K562 (cell line): ENCODE data around the gene ATP6V0A1. TPM values are rescaled to one million over a fixed set of nuclear protein-coding genes. Genes with fewer than 3 reads are reported as not detected.
A peak's percentile ranks its signal among the peaks of the same experiment; 100 is the strongest.

ENCODE experiments used
- BRF2 ChIP-seq: IDR thresholded peaks from 3 replicates; pipeline ENCODE4 v1.6.1; 2011; ENCODE audit warnings: borderline replicate concordance, mild to moderate bottlenecking; ENCODE audit not compliant: insufficient read length, insufficient read depth
- CHD4 ChIP-seq: fragments of 200-600 bp; sonication (generic); IDR thresholded peaks from 3 replicates; pipeline ENCODE4 v1.6.1; 2012; ENCODE audit warnings: low read depth, mild to moderate bottlenecking, mixed read lengths, low read length, inconsistent platforms; ENCODE audit not compliant: insufficient read depth, insufficient replicate concordance, poor library complexity, severe bottlenecking
- DEAF1 ChIP-seq: fragments of 450-650 bp; formaldehyde crosslinking; IDR thresholded peaks from 2 replicates; pipeline ENCODE4 v1.4.0; 2020; ENCODE audit warnings: mild to moderate bottlenecking, moderate library complexity
- FOXP4 ChIP-seq: sonication (generic); formaldehyde crosslinking; IDR thresholded peaks from 2 replicates; pipeline ENCODE4 v1.8.0; 2022; ENCODE audit warnings: mild to moderate bottlenecking, missing genetic modification reagents, borderline replicate concordance
- HINFP ChIP-seq: fragments of 450-650 bp; conservative IDR thresholded peaks from 2 replicates; pipeline ENCODE4 v1.6.1; 2016; ENCODE audit warnings: missing genetic modification characterization, low read depth, mild to moderate bottlenecking, control low read depth, missing compliant biosample characterization
- JUND ChIP-seq, 2 experiments: IDR thresholded peaks; 2 replicates in 1 of 2; 3 replicates in 1 of 2; pipeline ENCODE4 v1.6.1; 2011; ENCODE audit warnings: borderline replicate concordance in 2 of 2, low read depth in 2 of 2, low read length in 2 of 2, improper control_type of control experiment in 1 of 2, missing biosample characterization in 1 of 2, missing genetic modification characterization in 1 of 2, missing genetic modification reagents in 1 of 2
- KDM1A ChIP-seq, 2 experiments: fragments of 450-650 bp; IDR thresholded peaks; 2 replicates each; pipeline ENCODE4 v1.6.1; 2016; ENCODE audit warnings: mild to moderate bottlenecking in 2 of 2
- MED1 ChIP-seq: sonication (generic); formaldehyde crosslinking; IDR thresholded peaks from 2 replicates; pipeline ENCODE4 v1.8.1; 2023; ENCODE audit warnings: missing genetic modification reagents, borderline replicate concordance
- MEF2A ChIP-seq: IDR thresholded peaks from 2 replicates; pipeline ENCODE4 v1.6.1; 2011; ENCODE audit warnings: low read depth, mild to moderate bottlenecking, low read length, moderate library complexity; ENCODE audit not compliant: control insufficient read depth
- NBN ChIP-seq: fragments of 450-650 bp; IDR thresholded peaks from 2 replicates; pipeline ENCODE4 v1.6.1; 2016; ENCODE audit warnings: low read depth, mild to moderate bottlenecking
- NCOA2 ChIP-seq, 2 experiments: fragments of 450-650 bp; IDR thresholded peaks; 2 replicates each; pipeline ENCODE4 v1.6.1; 2018; ENCODE audit warnings: mild to moderate bottlenecking in 2 of 2, moderate library complexity in 1 of 2; ENCODE audit not compliant: partially characterized antibody in 2 of 2
- NEUROD1 ChIP-seq: fragments of 150-350 bp; IDR thresholded peaks from 2 replicates; pipeline ENCODE4 v1.6.1; 2014; ENCODE audit warnings: borderline replicate concordance, low read length, low read depth; ENCODE audit not compliant: partially characterized antibody
- POLR2H ChIP-seq: IDR thresholded peaks from 2 replicates; pipeline ENCODE4 v1.6.1; 2016; ENCODE audit warnings: missing genetic modification characterization, low read depth, mild to moderate bottlenecking, control low read depth, missing compliant biosample characterization, moderate library complexity
- RFX7 ChIP-seq: fragments of 250-450 bp; sonication (Bioruptor Pico); IDR thresholded peaks from 2 replicates; pipeline ENCODE4 v1.5.1; 2021; ENCODE audit warnings: mild to moderate bottlenecking
- SMARCC2 ChIP-seq: fragments of 450-650 bp; IDR thresholded peaks from 2 replicates; pipeline ENCODE4 v1.6.1; 2017; ENCODE audit warnings: antibody characterized with exemption, moderate library complexity, mild to moderate bottlenecking, low read depth
- ZNF174 ChIP-seq: fragments of 250-450 bp; sonication (Bioruptor Pico); IDR thresholded peaks from 2 replicates; pipeline ENCODE4 v1.4.0; 2020; ENCODE audit warnings: mild to moderate bottlenecking
- ZNF316 ChIP-seq: fragments of 450-650 bp; IDR thresholded peaks from 2 replicates; pipeline ENCODE4 v1.6.1; 2016
- polyA plus RNA-seq, 8 experiments: library from polyadenylated mRNA; depleted of rRNA in 4 of 8; stranded (reverse) in 5 of 8; unstranded in 3 of 8; fragments of >200 nt; fragmentation: Nextera tagmentation in 2 of 8; fragmentation: Illumina TruSeq in 1 of 8; extraction: Ambion mirVana in 2 of 8; extraction: Trizol in 1 of 8; gene quantifications; 2 replicates each; pipeline versions ENCODE4 v1.2.1 to v1.2.3, GENCODE V29; 2011 to 2014; ENCODE audit warnings: inconsistent platforms in 1 of 8, missing spikeins in 1 of 8
- total RNA-seq, 7 experiments: library from RNA; depleted of rRNA in 6 of 7; stranded (reverse); fragments of >200 nt in 6 of 7; fragmentation: Illumina TruSeq in 2 of 7; extraction: Trizol in 2 of 7; gene quantifications; 2 replicates each; pipeline versions ENCODE4 v1.2.1 to v1.2.3, GENCODE V29; 2011 to 2021; ENCODE audit warnings: low replicate concordance in 1 of 7

ATP6V0A1 gene
- total and polyA plus RNA-seq, 9 of the 15 experiments (the other 6 are each of a cell fraction or from before 2014, with no cell fraction given): 11.8 to 158 (median 75.5) TPM

- no peak for TF ChIP-seq NEUROD1
- no peak for TF ChIP-seq RFX7 (CRISPR knock-in tag)
- TF ChIP-seq DEAF1 (CRISPR knock-in tag): no peak
- TF ChIP-seq NBN: no peak; the same call in 1 of the 2 replicates
- TF ChIP-seq JUND (IDR thresholded peaks at IDR 0.05; ENCODE audit: borderline replicate concordance, low read depth, low read length): no peak; the same call in 1 of the 2 replicates
- no peak; the same call in 2 of the 3 replicates for TF ChIP-seq JUND (tag; IDR thresholded peaks at IDR 0.05; ENCODE audit: borderline replicate concordance, low read depth, low read length)
- no peak for TF ChIP-seq BRF2
- 0 out of 2 replicates have a peak, but pooled peaks have one; percentile 38 for TF ChIP-seq SMARCC2
- peak; percentile 70 to 77 for TF ChIP-seq KDM1A (IDR thresholded peaks at IDR 0.05)
- no peak for TF ChIP-seq MED1 (CRISPR knock-in tag)
- 0 out of 2 replicates have a peak, but pooled peaks have one; percentile 3 for TF ChIP-seq POLR2H (tag)
- no peak for TF ChIP-seq HINFP (tag)
- TF ChIP-seq MEF2A: no peak
- TF ChIP-seq NCOA2 (IDR thresholded peaks at IDR 0.05; ENCODE audit: partially characterized antibody in 2 of 2): no peak
- peak; percentile 41 for TF ChIP-seq CHD4
- no peak for TF ChIP-seq ZNF316
- TF ChIP-seq ZNF174 (CRISPR knock-in tag): no peak
- no peak for TF ChIP-seq FOXP4 (CRISPR knock-in tag)
These were observed 73.0 kb downstream of the ATP6V0A1 start (continued) for GRCh38 chr17:42531455-42532354.
